IMR-90 (cell line): ENCODE results near the gene CERK. TPM values are rescaled to one million over a fixed set of nuclear protein-coding genes. Genes with fewer than 3 reads are reported as not detected.

Experiments
- ATAC-seq: fragments of 200-7000 bp; cut with Tn5 transposase; 2 replicates; pipeline ENCODE4 v1.9.1; 2020; ENCODE audit warnings: low read depth, mild to moderate bottlenecking, moderate library complexity
- BruUV-seq: library from RNA; stranded (reverse); fragments of 400-500 nt; replicated peaks from 2 replicates; lab custom pipeline; 2021; lab: Mats Ljungman, UMichigan
- CTCF ChIA-PET: fragments of 300-600 bp; formaldehyde crosslinking; extraction: SDS; loops from one replicate; lab custom pipeline; 2021; ENCODE audit warnings: antibody characterized with exemption; lab: Yijun Ruan, JAX
- POLR2A ChIA-PET: fragments of 300-600 bp; sonication (Branson Sonifier 250); formaldehyde crosslinking; loops from one replicate; lab custom pipeline; 2022; ENCODE audit warnings: antibody characterized with exemption; ENCODE audit not compliant: unreplicated experiment; lab: Charles Lee
- DNase-seq: peaks from one replicate; pipeline ENCODE4 v3.0.0; 2013
- H2AFZ ChIP-seq: replicated peaks from 2 replicates; pipeline ENCODE3; 2013; ENCODE audit warnings: low read length, mild to moderate bottlenecking; ENCODE audit not compliant: poor library complexity
- H2AK5ac ChIP-seq: 2 replicates; pipeline ENCODE4 v1.6.1; 2013; ENCODE audit warnings: low read depth, low read length, inconsistent platforms
- H2AK9ac ChIP-seq: replicated peaks from 2 replicates; pipeline ENCODE3; 2013; ENCODE audit warnings: mild to moderate bottlenecking, low read depth, low read length, moderate library complexity; ENCODE audit not compliant: poor library complexity
- H2BK120ac ChIP-seq: 2 replicates; pipeline ENCODE4 v1.6.1; 2013; ENCODE audit warnings: low read depth, low read length, inconsistent platforms
- H2BK15ac ChIP-seq: 3 replicates; pipeline ENCODE4 v1.6.1; 2013; ENCODE audit warnings: low read depth, low read length, inconsistent platforms
- H2BK20ac ChIP-seq: 2 replicates; pipeline ENCODE4 v1.6.1; 2013; ENCODE audit warnings: low read depth, mild to moderate bottlenecking, inconsistent platforms, low read length, moderate library complexity
- H2BK5ac ChIP-seq: 2 replicates; pipeline ENCODE4 v1.6.1; 2013; ENCODE audit warnings: mild to moderate bottlenecking, low read depth, low read length, inconsistent platforms; ENCODE audit not compliant: poor library complexity, severe bottlenecking
- H3K14ac ChIP-seq: replicated peaks from 2 replicates; pipeline ENCODE4 v1.6.1; 2013; ENCODE audit warnings: low read depth, low read length, inconsistent platforms
- H3K18ac ChIP-seq: 2 replicates; pipeline ENCODE4 v1.6.1; 2013; ENCODE audit warnings: low read depth, low read length, control low read depth
- H3K23ac ChIP-seq: 2 replicates; pipeline ENCODE4 v1.6.1; 2013; ENCODE audit warnings: low read depth, low read length, inconsistent platforms
- H3K27ac ChIP-seq: 2 replicates; pipeline ENCODE4 v1.5.1; 2013; ENCODE audit warnings: mild to moderate bottlenecking, control low read depth, low read length; ENCODE audit not compliant: insufficient read depth
- H3K27me3 ChIP-seq: 2 replicates; pipeline ENCODE4 v1.6.1; 2013; ENCODE audit warnings: low read length; ENCODE audit not compliant: control insufficient read depth, insufficient read depth
- H3K36me3 ChIP-seq: 2 replicates; pipeline ENCODE4 v1.6.1; 2013; ENCODE audit warnings: low read length, mixed read lengths; ENCODE audit not compliant: control insufficient read depth, insufficient read depth
- H3K4ac ChIP-seq: 2 replicates; pipeline ENCODE4 v1.6.1; 2013; ENCODE audit warnings: low read depth, low read length, inconsistent platforms
- H3K4me1 ChIP-seq: 2 replicates; pipeline ENCODE4 v1.6.1; 2013; ENCODE audit warnings: low read length, mixed read lengths; ENCODE audit not compliant: control insufficient read depth, insufficient read depth
- H3K4me2 ChIP-seq: 2 replicates; pipeline ENCODE4 v1.6.1; 2013; ENCODE audit warnings: low read depth, mild to moderate bottlenecking, control low read depth, low read length, moderate library complexity
- H3K4me3 ChIP-seq: 2 replicates; pipeline ENCODE4 v1.5.1; 2013; ENCODE audit warnings: low read depth, mild to moderate bottlenecking, control low read depth, low read length, moderate library complexity; ENCODE audit not compliant: insufficient read depth
- H3K56ac ChIP-seq: 2 replicates; pipeline ENCODE4 v1.6.1; 2013; ENCODE audit warnings: low read length, inconsistent platforms; ENCODE audit not compliant: insufficient read depth; ENCODE audit errors: extremely low read depth
- H3K79me1 ChIP-seq, 2 experiments: 2 replicates each; pipeline ENCODE4 v1.6.1; 2013; ENCODE audit warnings: low read length in 2 of 2, inconsistent platforms in 1 of 2, low read depth in 1 of 2
- H3K9ac ChIP-seq: 2 replicates; pipeline ENCODE4 v1.6.1; 2013; ENCODE audit warnings: low read depth, low read length, control low read depth
- H3K9me1 ChIP-seq: 2 replicates; pipeline ENCODE4 v1.6.1; 2013; ENCODE audit warnings: low read length, inconsistent platforms; ENCODE audit not compliant: insufficient read depth
- H3K9me3 ChIP-seq: 2 replicates; pipeline ENCODE4 v1.6.1; 2013; ENCODE audit warnings: low read length; ENCODE audit not compliant: control insufficient read depth, insufficient read depth
- H4K20me1 ChIP-seq: 2 replicates; pipeline ENCODE4 v1.6.1; 2013; ENCODE audit warnings: low read length, inconsistent platforms; ENCODE audit not compliant: insufficient read depth
- H4K5ac ChIP-seq: 2 replicates; pipeline ENCODE4 v1.6.1; 2013; ENCODE audit warnings: mild to moderate bottlenecking, low read depth, low read length, control low read depth
- H4K8ac ChIP-seq, 2 experiments: 2 replicates each; pipeline ENCODE4 v1.6.1; 2013; ENCODE audit warnings: low read depth in 2 of 2, low read length in 2 of 2, control low read depth in 1 of 2, inconsistent platforms in 1 of 2
- H4K91ac ChIP-seq: 2 replicates; pipeline ENCODE4 v1.6.1; 2013; ENCODE audit warnings: low read depth, low read length, inconsistent platforms; ENCODE audit not compliant: insufficient read depth
- CHD1 ChIP-seq: IDR thresholded peaks from 2 replicates; pipeline ENCODE4 v1.6.1; 2012; ENCODE audit warnings: low read depth, low read length, improper control_type of control experiment
- RFX5 ChIP-seq: IDR thresholded peaks from 2 replicates; pipeline ENCODE4 v1.8.0; 2012; ENCODE audit warnings: low read depth, mild to moderate bottlenecking, low read length, moderate library complexity
- WGBS, 2 experiments: methylation state at CpG; one replicate each; pipeline versions ENCODE4 v1.1.5 to v1.1.7; 2013; ENCODE audit warnings: missing lambda C conversion rate in 2 of 2; ENCODE audit not compliant: insufficient read length in 1 of 2; ENCODE audit errors: extremely low coverage in 2 of 2; 5-methylcytosine and 5-hydroxymethylcytosine counted together
- dilution Hi-C: fragments of 300-500 bp; cut with HindIII; formaldehyde crosslinking; loops from one replicate; pipeline ENCODE4 v1.14.3; 2018; ENCODE audit warnings: low sequenced_read_pairs; ENCODE audit not compliant: unreplicated experiment
- in situ Hi-C: fragments of 300-500 bp; cut with MboI; formaldehyde crosslinking; loops from 3 replicates; pipeline ENCODE4 v1.14.3; 2019; ENCODE audit warnings: low sequenced_read_pairs, inconsistent platforms, mixed read lengths
- intact Hi-C: fragments of 100-400 bp; cut with micrococcal nuclease; formaldehyde crosslinking; loops from 2 replicates; pipeline ENCODE4 v1.10.0; 2022
- polyA plus RNA-seq, 3 experiments: library from polyadenylated mRNA; depleted of rRNA; stranded (reverse); fragments of >200 nt; gene quantifications; 2 replicates each; pipeline ENCODE4 v1.2.3, GENCODE V29; 2012; ENCODE audit warnings: low replicate concordance in 1 of 3
- total RNA-seq: library from RNA; depleted of rRNA; stranded (reverse); fragments of >200 nt; gene quantifications from 2 replicates; pipeline ENCODE4 v1.2.3, GENCODE V29; 2012

Gene CERK
- total and polyA plus RNA-seq, 2 of the 4 experiments (the other 2 are of a cell fraction): 25.3 to 38.7 TPM

DNA sequence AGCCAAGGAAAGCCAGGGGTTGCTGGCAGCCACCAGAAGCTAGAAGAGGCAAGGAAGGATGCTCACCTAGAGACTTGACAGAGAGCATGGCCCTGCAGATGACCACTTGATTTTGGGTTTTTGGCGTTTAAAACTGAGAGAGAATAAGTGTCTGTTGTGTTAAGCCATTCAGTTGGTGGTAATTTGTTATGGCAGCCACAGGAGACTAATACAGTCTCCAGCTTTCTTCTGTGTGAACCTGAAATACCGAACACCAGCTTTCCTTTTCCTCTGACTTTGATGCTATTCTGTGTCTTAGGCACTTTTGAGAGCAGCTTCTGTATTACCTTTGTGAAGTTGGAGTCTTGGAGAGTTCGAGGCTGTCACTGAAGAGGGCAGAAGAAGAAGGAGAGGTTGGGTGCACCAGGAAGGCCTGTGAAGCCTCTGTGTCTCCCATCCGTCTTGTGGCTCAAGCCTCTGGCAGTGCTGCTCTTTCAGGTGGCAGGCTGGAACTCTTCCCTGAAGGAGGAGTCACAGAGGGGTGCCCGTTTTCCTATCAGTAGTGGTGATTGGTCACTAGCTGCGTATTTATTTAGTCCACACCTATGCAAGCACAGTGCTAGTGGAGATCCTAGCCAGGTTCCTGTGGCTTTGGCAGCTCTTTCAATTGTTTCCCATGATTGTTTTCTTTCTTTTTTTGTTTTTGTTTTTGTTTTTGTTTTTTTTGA is 26.9 kb upstream of the CERK start:
- no peak overlapping the region for H4K5ac ChIP-seq
- H2AK9ac ChIP-seq: no peak overlapping the region
- H3K23ac ChIP-seq: no peak overlapping the region
- H2AFZ ChIP-seq: no peak overlapping the region
- H3K79me1 ChIP-seq: peaks cover 39 to 73% of the 10 kb centered on the region in 2 experiments
- peaks cover 9% of the 10 kb centered on the region for H3K4me1 ChIP-seq
- in situ Hi-C loops: no loop called here
- H3K36me3 ChIP-seq: peaks cover 1% of the 10 kb centered on the region; the same call in 1 of the 2 replicates
- H2BK120ac ChIP-seq: no peak overlapping the region
- H2BK20ac ChIP-seq: no peak overlapping the region
- peaks cover 18% of the 10 kb centered on the region for H4K20me1 ChIP-seq
- intact Hi-C loops: no loop called here
- H2AK5ac ChIP-seq: no peak overlapping the region
- no TSS peak for BruUV-seq
- TF ChIP-seq CHD1: no peak
- TF ChIP-seq RFX5: no peak
- no peak overlapping the region for H3K9ac ChIP-seq
- CTCF ChIA-PET: no interaction called here
- H3K56ac ChIP-seq: no peak overlapping the region
- no peak overlapping the region for H4K91ac ChIP-seq
- no peaks in the 10 kb centered on the region for H3K9me3 ChIP-seq
- ATAC-seq (no peak), DNase-seq (no peak)
- dilution Hi-C loops: no loop called here
- no peak overlapping the region for H3K4ac ChIP-seq
- no peak overlapping the region for H3K4me2 ChIP-seq
- no peak overlapping the region for H3K4me3 ChIP-seq
- peaks cover 13% of the 10 kb centered on the region; the same call in 1 of the 2 replicates for H3K9me1 ChIP-seq
- H2BK15ac ChIP-seq: no peak overlapping the region
- H3K18ac ChIP-seq: no peak overlapping the region
- no peaks in the 10 kb centered on the region for H3K27me3 ChIP-seq
- no peak overlapping the region for H2BK5ac ChIP-seq
- H3K27ac ChIP-seq: no peak overlapping the region
- no peak overlapping the region for H4K8ac ChIP-seq
- 80% methylated on average over 2 of the region's 6 CpGs; no CpG with 5 or more reads in 1 of the 2 experiments for WGBS, 2 experiments
- POLR2A ChIA-PET: no interaction called here
- no peak overlapping the region for H3K14ac ChIP-seq
